C4-2B (cell line): ENCODE data around the gene DUSP5.

ENCODE experiments used
- H3K27ac ChIP-seq: fragments of 450-650 bp; 2 replicates; pipeline ENCODE4 v1.5.1; 2017
- ZFX ChIP-seq: fragments of 450-650 bp; IDR thresholded peaks from 2 replicates; pipeline ENCODE4 v1.6.1; 2017
- TF ChIP-seq, protein P1 (sequence below): fragments of 450-650 bp; conservative IDR thresholded peaks from 2 replicates; pipeline ENCODE4 v1.5.1; 2017; ENCODE audit warnings: mild to moderate bottlenecking

Gene DUSP5

DNA sequence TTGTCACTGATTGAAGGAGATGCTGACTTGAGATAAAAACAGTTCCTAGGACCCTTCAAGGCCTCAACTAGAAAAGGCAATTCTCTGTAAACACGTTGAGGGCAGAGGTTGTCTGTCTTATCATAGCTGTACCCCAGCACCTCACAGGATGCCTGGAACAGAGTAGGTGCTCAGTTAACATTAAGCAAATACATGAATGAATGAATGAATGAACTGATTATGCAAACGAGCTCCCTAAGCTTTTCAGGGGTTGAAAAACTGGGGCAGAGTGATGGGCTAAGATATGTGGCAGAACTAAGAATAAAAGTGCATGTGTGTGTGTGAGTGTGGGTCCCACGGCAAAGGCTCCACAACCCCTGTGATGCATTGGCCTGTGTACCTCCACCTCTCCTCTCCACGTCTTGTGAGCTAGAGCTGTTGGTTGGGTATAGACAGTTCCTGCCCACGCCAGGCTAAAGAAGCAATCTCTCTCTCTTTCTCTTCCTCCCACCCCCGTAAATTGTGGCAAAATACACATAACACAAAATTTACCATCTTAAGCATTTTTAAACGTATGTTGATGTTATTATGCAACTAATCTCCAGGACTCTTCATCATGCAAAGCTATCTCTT, 48.9 kb downstream of the DUSP5 start:
- TF ChIP-seq ZFX = no peak
- TF ChIP-seq, protein P1, sequence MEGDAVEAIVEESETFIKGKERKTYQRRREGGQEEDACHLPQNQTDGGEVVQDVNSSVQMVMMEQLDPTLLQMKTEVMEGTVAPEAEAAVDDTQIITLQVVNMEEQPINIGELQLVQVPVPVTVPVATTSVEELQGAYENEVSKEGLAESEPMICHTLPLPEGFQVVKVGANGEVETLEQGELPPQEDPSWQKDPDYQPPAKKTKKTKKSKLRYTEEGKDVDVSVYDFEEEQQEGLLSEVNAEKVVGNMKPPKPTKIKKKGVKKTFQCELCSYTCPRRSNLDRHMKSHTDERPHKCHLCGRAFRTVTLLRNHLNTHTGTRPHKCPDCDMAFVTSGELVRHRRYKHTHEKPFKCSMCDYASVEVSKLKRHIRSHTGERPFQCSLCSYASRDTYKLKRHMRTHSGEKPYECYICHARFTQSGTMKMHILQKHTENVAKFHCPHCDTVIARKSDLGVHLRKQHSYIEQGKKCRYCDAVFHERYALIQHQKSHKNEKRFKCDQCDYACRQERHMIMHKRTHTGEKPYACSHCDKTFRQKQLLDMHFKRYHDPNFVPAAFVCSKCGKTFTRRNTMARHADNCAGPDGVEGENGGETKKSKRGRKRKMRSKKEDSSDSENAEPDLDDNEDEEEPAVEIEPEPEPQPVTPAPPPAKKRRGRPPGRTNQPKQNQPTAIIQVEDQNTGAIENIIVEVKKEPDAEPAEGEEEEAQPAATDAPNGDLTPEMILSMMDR = no peak
- H3K27ac ChIP-seq = no peak overlapping the region

DNA sequence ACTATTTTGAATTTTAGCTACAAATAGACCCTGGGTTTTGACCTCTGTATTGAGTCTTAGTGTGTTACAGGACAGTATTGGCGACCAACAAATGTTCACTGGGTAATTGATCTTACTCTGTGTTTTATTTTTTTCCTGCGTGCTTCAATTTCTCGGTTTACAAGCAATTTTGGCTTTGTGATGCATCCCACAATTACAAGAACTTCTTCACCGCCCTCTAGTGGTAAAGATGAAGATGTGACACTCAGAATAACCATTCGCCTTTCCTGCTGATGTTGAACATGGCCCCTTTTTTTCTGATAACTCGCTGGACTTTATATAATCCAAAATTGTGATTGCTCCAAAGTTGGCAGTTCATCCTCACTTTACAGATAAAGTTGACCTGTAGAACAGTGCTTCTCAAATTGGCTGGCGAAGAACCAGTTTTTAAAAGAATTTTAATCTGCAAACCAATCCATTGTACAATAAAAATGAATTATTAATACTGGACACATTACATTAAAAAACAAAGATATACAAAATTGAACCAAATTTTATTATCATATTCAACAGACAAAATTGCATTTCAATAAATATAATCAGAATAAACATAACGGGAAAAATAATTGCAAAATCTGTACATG, 49.5 kb downstream of the DUSP5 start:
- TF ChIP-seq, protein P1 = peak; percentile 90
- TF ChIP-seq ZFX = no peak
- no peak overlapping the region for H3K27ac ChIP-seq

DNA sequence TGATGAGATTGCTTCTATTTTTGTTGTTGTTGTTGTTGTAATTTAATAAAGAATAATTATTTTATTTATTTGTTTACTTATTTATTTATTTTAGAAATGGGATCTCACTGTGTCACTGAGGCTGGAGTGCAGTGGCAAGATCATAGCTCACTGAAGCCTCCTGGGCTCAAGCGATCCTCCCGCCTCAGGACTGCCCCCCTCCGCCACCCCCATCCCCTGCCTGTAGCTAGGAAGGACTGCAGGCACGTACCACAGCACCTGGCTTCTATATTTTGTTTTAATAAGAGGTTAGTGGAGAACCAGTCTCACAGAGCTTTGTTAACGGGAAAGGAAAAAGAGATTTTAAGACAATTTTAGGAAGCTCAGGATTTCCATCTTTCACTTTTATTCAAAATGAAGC, 50.3 kb downstream of the DUSP5 start:
- TF ChIP-seq, protein P1 = no peak
- TF ChIP-seq ZFX = no peak
- no peak overlapping the region for H3K27ac ChIP-seq

DNA sequence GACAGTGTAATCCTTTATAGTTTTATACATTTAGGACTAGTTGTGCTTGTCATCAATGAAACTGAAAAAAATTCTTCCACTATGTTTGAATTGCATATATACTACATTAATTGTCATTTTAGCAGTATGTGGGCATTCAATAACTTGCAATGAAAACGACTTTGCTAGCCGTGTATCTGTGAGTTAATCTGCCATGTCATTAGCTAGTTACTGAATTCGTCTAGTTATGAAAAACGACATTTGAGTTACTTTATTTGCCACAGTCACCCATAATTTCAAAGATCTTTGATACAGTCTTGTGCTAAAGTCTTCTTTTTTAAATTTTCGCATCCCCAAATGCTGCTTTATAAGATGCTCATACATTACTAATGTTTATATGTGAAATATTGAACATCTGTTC, 51.5 kb downstream of the DUSP5 start:
- TF ChIP-seq, protein P1 = no peak
- TF ChIP-seq ZFX = no peak
- no peak overlapping the region for H3K27ac ChIP-seq

DNA sequence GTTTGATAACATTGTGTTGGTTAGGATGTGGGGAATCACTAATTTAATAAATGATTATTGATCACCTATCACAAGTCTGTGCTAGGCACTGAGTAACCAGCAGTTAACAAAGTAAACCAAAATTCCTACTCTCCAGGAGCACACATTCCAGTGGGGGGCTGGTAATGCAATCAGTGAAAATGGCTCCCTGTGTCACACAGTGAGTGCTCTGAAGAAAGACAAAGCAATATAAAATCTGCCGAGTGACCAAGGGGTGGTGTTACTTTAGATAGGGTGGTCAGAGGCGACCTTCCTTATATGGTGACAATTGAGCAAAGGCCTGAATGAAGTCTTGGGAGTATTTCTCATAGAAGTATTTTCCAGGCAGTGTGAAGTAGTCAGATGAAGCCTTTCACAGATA, 56.2 kb downstream of the DUSP5 start:
- H3K27ac ChIP-seq = no peak overlapping the region
- TF ChIP-seq ZFX = no peak
- TF ChIP-seq, protein P1 = no peak

DNA sequence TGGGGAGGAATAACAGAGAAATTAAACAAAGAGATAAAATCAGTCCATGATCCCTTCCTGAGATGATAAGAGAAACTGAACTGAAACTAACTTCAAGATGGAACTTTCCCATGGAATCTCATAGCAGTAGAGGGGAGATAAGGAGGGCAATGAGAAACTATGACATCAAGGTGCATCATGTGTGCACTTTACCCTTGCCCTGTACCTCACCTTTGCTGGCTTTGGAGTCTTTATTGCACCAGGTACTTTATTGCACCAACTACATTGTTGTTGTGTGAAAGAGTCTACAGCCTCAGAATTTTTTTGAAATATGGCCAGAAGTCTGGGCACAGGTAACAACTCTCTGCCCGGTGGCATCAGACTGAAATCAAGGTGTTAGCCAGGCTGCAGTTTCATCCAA, 58.6 kb downstream of the DUSP5 start:
- no peak for TF ChIP-seq ZFX
- TF ChIP-seq, protein P1 = no peak
- H3K27ac ChIP-seq = no peak overlapping the region

DNA sequence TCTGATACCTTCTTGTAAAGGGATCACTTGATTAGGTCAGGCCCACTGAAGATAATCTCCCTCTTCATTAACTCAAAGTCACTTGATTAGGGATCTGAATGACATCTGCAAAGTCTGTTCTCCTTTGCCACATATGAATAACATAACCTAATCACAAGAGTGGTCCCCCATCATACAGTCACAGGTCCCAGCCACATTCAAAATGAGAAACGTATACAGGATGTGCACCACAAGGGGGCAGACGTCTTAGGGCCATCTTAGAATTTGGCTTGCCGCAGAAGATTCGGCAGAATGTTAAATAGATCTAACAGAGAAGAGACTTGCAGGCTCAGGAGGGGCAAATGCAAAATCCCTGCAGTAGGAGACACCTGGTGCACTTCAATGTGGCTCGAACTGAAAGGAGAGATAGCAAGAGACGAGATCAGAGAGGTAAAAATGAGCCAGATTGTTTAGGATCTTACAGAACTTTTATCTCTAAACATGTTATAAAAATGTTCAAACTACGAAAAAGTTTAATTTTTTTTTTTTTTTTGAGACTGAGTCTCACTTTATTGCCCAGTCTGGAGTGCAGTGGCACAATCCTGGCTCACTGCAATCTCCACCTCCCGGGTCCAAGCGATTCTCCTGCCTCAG, 59.4 kb downstream of the DUSP5 start:
- no peak overlapping the region for H3K27ac ChIP-seq
- TF ChIP-seq ZFX = no peak
- TF ChIP-seq, protein P1 = peak; percentile 91
